ENCODE measurements around the gene ZDHHC13. TPM values are rescaled to one million over a fixed set of nuclear protein-coding genes. Genes with fewer than 3 reads are reported as not detected.
A peak's percentile ranks its signal among the peaks of the same experiment; 100 is the strongest.

Gene ZDHHC13
- polyA plus RNA-seq, 1 donor (not counting 4 experiments of a cell fraction or from before 2014, with no cell fraction given): 24.1 TPM

DNA sequence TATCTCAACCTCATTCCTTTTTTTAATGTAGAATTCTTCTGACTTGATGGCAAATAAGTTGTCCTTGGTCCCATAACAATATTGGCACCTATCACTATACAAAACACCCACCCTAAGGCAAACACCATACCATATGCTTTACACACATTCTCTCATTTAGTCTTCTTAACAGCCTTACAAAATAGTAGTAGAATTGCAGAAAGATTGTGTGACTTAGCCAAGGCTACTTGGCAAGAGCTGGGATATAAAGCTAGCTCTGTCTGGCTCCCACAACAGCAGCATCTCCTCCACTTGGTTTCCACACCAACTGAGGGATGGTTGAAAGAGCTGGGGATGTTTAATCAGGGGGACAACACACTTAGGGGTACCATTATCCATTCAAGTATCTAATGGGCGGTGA, 9.8 kb upstream of the ZDHHC13 start:
- DNase-seq (ENCODE audit: low read depth, low spot score): no peak
- H3K9ac ChIP-seq (ENCODE audit: control insufficient read depth, extremely low read depth, insufficient read depth, low read length): no peak overlapping the region
- H3K4me1 ChIP-seq (ENCODE audit: control insufficient read depth, extremely low read depth, insufficient read depth, low read length): no peaks in the 10 kb centered on the region
- FAIRE-seq: no peak
- H3K4me2 ChIP-seq (ENCODE audit: control insufficient read depth, extremely low read depth, insufficient read depth, low read depth, low read length): no peak overlapping the region
- no peaks in the 10 kb centered on the region for H3K27me3 ChIP-seq (ENCODE audit: control insufficient read depth, extremely low read depth, insufficient read depth, low read length)
- H2AFZ ChIP-seq (ENCODE audit: control insufficient read depth, low read length): no peak overlapping the region
- TF ChIP-seq CTCF (optimal IDR thresholded peaks at IDR 0.05 in 1 of 3, IDR thresholded peaks at IDR 0.05 in 1 of 3, conservative IDR thresholded peaks at IDR 0.05 in 1 of 3; ENCODE audit: extremely low read depth in 1 of 3, insufficient read depth in 2 of 3, low read length in 3 of 3): no peak
- TF ChIP-seq EZH2 (IDR thresholded peaks at IDR 0.05; ENCODE audit: low read length): no peak
- no peaks in the 10 kb centered on the region for H3K9me3 ChIP-seq (ENCODE audit: control insufficient read depth, low read depth, low read length)
- H3K79me2 ChIP-seq (ENCODE audit: control insufficient read depth, insufficient read depth, low read length): no peaks in the 10 kb centered on the region
- no peak overlapping the region for H3K4me3 ChIP-seq (ENCODE audit: control insufficient read depth in 2 of 3, extremely low read depth in 1 of 3, insufficient read depth in 2 of 3, low read depth in 1 of 3, low read length in 3 of 3)
- no peaks in the 10 kb centered on the region for H3K9me1 ChIP-seq (ENCODE audit: control insufficient read depth, extremely low read depth, insufficient read depth, low read length)
- no peaks in the 10 kb centered on the region for H3K36me3 ChIP-seq (ENCODE audit: control insufficient read depth in 2 of 2, extremely low read depth in 1 of 2, insufficient read depth in 2 of 2, low read length in 2 of 2)
- no peaks in the 10 kb centered on the region for H4K20me1 ChIP-seq (ENCODE audit: control insufficient read depth, extremely low read depth, insufficient read depth, low read length)
- dilution Hi-C loops (cut with MboI; ENCODE audit: extremely low pct_ligation_motif_present, low sequenced_read_pairs): no loop called here
- no peak overlapping the region for H3K27ac ChIP-seq (ENCODE audit: control insufficient read depth, insufficient read depth, low read length)

GRCh38 chr11:19110295-19110694, 6.7 kb upstream of the ZDHHC13 start:
- no peaks in the 10 kb centered on the region for H3K9me1 ChIP-seq (ENCODE audit: control insufficient read depth, extremely low read depth, insufficient read depth, low read length)
- FAIRE-seq: no peak

More at GRCh38 chr11:19110295-19110694, 6.7 kb upstream of the ZDHHC13 start:
- H3K4me1 ChIP-seq (ENCODE audit: control insufficient read depth, extremely low read depth, insufficient read depth, low read length): no peaks in the 10 kb centered on the region
- H3K4me3 ChIP-seq (ENCODE audit: control insufficient read depth in 2 of 3, extremely low read depth in 1 of 3, insufficient read depth in 2 of 3, low read depth in 1 of 3, low read length in 3 of 3): no peak overlapping the region
- TF ChIP-seq CTCF (optimal IDR thresholded peaks at IDR 0.05 in 1 of 3, IDR thresholded peaks at IDR 0.05 in 1 of 3, conservative IDR thresholded peaks at IDR 0.05 in 1 of 3; ENCODE audit: extremely low read depth in 1 of 3, insufficient read depth in 2 of 3, low read length in 3 of 3) (peak in 1 of 3 experiments; percentile 32), EZH2 (IDR thresholded peaks at IDR 0.05; ENCODE audit: low read length) (no peak)
- no peaks in the 10 kb centered on the region for H3K27me3 ChIP-seq (ENCODE audit: control insufficient read depth, extremely low read depth, insufficient read depth, low read length)
- dilution Hi-C loops (cut with MboI; ENCODE audit: extremely low pct_ligation_motif_present, low sequenced_read_pairs): no loop called here
- H3K9me3 ChIP-seq (ENCODE audit: control insufficient read depth, low read depth, low read length): no peaks in the 10 kb centered on the region
- no peak overlapping the region for H3K27ac ChIP-seq (ENCODE audit: control insufficient read depth, insufficient read depth, low read length)
- H3K36me3 ChIP-seq (ENCODE audit: control insufficient read depth in 2 of 2, extremely low read depth in 1 of 2, insufficient read depth in 2 of 2, low read length in 2 of 2): no peaks in the 10 kb centered on the region
- H2AFZ ChIP-seq (ENCODE audit: control insufficient read depth, low read length): no peak overlapping the region
- H3K9ac ChIP-seq (ENCODE audit: control insufficient read depth, extremely low read depth, insufficient read depth, low read length): no peak overlapping the region
- H4K20me1 ChIP-seq (ENCODE audit: control insufficient read depth, extremely low read depth, insufficient read depth, low read length): no peaks in the 10 kb centered on the region
- H3K79me2 ChIP-seq (ENCODE audit: control insufficient read depth, insufficient read depth, low read length): no peaks in the 10 kb centered on the region
- DNase-seq (ENCODE audit: low read depth, low spot score): no peak
- no peak overlapping the region for H3K4me2 ChIP-seq (ENCODE audit: control insufficient read depth, extremely low read depth, insufficient read depth, low read depth, low read length)
